OCI-LY7 (cell line): ENCODE measurements around the gene CUX1.

Experiments
- EZH2phosphoT487 ChIP-seq: fragments of 200-600 bp; sonication (generic); IDR thresholded peaks from 2 replicates; pipeline ENCODE4 v1.6.1; 2018; ENCODE audit warnings: low read depth, borderline replicate concordance, mild to moderate bottlenecking, mixed run types, antibody characterized with exemption, low read length, moderate library complexity, mixed read lengths
- TF ChIP-seq, protein P1 (sequence below): fragments of 200-600 bp; sonication (generic); conservative IDR thresholded peaks from 2 replicates; pipeline ENCODE4 v1.5.1; 2014; ENCODE audit warnings: mild to moderate bottlenecking, antibody characterized with exemption, low read length, moderate library complexity, mixed read lengths

GRCh38 chr7:102094316-102094650 is 276.9 kb downstream of the CUX1 start:
- TF ChIP-seq, protein P1, sequence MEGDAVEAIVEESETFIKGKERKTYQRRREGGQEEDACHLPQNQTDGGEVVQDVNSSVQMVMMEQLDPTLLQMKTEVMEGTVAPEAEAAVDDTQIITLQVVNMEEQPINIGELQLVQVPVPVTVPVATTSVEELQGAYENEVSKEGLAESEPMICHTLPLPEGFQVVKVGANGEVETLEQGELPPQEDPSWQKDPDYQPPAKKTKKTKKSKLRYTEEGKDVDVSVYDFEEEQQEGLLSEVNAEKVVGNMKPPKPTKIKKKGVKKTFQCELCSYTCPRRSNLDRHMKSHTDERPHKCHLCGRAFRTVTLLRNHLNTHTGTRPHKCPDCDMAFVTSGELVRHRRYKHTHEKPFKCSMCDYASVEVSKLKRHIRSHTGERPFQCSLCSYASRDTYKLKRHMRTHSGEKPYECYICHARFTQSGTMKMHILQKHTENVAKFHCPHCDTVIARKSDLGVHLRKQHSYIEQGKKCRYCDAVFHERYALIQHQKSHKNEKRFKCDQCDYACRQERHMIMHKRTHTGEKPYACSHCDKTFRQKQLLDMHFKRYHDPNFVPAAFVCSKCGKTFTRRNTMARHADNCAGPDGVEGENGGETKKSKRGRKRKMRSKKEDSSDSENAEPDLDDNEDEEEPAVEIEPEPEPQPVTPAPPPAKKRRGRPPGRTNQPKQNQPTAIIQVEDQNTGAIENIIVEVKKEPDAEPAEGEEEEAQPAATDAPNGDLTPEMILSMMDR = no peak
- TF ChIP-seq EZH2phosphoT487 = no peak
